DMS 273 treated with DMSO at 0.1 percent for 48 hours (cell line): ENCODE results near the gene KLHL30.

ENCODE experiments used
- DNase-seq: peaks from one replicate; lab custom pipeline; 2025; lab: John Stamatoyannopoulos, UW

KLHL30 gene

DNA sequence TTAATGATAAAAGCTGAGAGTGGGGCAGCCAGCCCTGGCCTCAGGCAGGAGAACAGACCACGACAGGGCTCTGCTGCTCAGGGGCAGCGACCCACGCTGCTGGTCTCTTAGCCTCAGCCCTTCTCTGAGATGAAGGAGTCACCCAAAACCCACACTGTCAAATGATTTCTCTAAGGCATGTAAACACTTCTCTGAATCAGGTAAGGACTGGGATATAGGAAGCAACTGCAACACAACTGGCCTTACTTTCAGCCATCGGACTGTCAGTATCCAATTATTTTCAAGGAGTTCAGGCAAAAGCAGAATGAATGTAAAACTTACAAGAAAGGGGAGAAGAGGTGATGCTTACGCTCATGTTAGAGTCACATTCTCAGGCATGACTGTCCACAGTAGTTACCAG, 42.1 kb downstream of the KLHL30 start:
- no peak for DNase-seq

DNA sequence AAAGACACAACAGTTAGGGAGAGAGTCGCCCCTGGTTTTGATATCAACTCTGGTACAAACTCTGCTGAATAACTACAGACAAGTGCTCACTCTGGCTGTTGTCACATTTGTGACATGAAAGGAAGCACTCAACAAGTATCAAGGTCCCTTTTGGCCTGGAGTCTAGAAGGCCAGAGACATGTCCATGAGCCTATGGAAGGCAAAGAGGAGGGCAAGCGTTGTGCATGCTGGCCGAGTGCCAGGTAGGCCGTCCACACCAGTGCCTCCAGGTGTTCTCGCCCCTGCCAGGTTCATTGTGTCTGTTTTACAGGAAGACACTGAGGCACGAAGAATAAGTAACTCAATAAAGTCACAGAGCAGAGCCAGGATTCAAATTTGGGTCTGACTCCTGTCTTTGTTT, 43.9 kb downstream of the KLHL30 start:
- DNase-seq, result no peak

DNA sequence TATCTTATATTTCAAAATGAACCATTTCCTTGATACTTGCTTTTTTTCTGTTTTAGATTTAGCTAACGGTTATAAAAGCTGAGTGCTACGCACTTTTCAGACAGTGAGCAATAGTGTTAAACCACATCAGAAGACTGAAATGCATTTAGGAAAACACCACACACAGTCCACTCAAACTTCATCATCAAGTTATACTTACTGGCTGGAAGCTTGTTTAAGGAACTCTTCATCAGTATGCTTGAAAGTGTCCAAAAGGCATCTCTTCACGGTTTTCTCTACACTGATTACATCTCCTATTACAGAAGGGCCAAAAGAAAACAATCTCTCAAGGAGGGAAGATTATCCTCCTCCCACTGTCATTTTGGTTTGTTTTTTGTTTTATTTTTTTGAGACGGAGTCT, 45.4 kb downstream of the KLHL30 start:
- DNase-seq, result no peak

DNA sequence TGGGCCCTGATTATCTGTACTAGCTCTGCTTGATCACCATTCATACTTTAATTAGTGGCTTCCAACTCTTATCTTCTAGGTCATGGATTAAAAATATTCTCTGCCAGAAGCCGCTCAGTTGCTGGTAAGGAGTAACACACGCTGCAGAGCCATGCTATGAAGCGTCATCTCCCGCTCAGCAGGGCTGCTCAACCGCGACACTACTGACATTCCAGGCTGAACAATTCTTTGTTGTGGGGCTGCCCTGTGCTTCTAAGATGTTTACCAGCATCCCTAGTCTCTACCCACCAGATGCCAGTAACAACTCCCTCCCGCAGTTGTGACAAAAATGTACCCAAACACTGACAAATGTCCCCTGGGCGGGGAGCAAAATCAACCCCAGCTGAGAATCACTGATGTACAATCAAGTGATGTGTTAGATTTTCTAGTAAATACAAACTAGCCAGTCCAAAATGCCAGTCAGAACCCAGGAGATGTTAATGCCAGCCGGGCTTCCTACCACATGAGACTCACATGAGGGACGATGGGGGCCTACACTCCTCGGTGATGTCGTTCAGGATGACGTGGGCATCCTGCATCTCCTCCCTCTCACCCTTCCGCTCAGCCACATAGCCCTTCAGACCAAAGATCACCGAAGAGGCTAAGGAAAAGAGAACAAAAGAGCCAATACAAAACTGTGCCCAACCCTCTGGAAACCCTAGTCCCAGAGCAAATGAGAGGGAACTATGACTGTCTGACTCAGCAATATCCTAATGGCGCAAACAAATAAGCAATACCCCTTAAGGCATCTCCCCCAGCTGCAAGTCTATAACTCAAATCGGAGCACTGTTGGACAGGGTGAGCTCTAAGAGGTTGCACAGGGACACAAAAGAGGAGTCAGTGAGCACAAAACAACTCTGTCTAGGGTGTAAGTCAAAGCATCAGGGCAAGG, 49.4 kb downstream of the KLHL30 start:
- no peak for DNase-seq

DNA sequence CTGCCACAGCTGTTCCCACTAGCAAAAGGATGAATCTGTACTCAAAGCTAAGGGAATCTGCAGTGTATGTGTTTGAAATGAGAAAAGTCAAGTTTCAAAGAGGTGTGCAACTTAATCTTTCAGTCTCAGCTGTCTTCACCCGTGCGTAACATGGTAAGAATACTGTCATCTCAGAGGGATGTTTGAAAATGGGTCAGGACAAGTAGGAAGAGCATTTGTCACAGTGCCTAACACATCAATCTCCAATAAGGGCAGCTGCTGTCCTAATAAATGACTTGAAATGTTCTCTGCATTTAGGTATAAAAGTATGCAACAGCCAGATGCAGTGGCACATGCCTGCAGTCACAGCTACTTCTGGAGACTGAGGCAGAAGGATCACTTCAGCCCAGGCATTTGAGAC, 52.0 kb downstream of the KLHL30 start:
- DNase-seq, result no peak
